CD4-positive, alpha-beta memory T cell (primary cell): ENCODE measurements around the gene USF2. TPM values are rescaled to one million over a fixed set of nuclear protein-coding genes. Genes with fewer than 3 reads are reported as not detected.

Source experiments
- CTCF ChIA-PET: fragments of 350-600 bp; sonication (Branson Sonifier 250); formaldehyde crosslinking; loops from one replicate; lab custom pipeline; 2021; ENCODE audit warnings: inconsistent platforms; ENCODE audit not compliant: partially characterized antibody; lab: Charles Lee
- POLR2A ChIA-PET: fragments of 350-600 bp; sonication (Branson Sonifier 250); formaldehyde crosslinking; loops from one replicate; lab custom pipeline; 2021; ENCODE audit not compliant: partially characterized antibody; lab: Charles Lee
- DNase-seq, 5 donors: peaks; one replicate each; pipeline versions ENCODE4 v3.0.0 to v3.0.0-alpha.2; 2020 to 2022; ENCODE audit warnings: mixed read lengths in 1 of 5
- H3K27ac ChIP-seq: one replicate; pipeline ENCODE4 v1.7.0; 2013; ENCODE audit warnings: low read depth, low read length
- H3K27me3 ChIP-seq: 2 replicates; pipeline ENCODE4 v1.7.0; 2013; ENCODE audit warnings: mild to moderate bottlenecking, low read length, moderate library complexity; ENCODE audit not compliant: insufficient read depth
- H3K36me3 ChIP-seq: 2 replicates; pipeline ENCODE4 v1.7.0; 2013; ENCODE audit warnings: mild to moderate bottlenecking, low read length, moderate library complexity; ENCODE audit not compliant: insufficient read depth
- H3K4me1 ChIP-seq: 2 replicates; pipeline ENCODE4 v1.7.0; 2013; ENCODE audit warnings: mild to moderate bottlenecking, low read length, moderate library complexity; ENCODE audit not compliant: insufficient read depth
- H3K4me3 ChIP-seq, 2 donors: one replicate each; pipeline ENCODE4 v1.7.0; 2013; ENCODE audit warnings: low read length in 2 of 2, mild to moderate bottlenecking in 1 of 2
- H3K9me3 ChIP-seq, 2 donors: one replicate each; pipeline ENCODE4 v1.7.0; 2013; ENCODE audit warnings: low read length in 2 of 2, control low read depth in 1 of 2; ENCODE audit not compliant: control insufficient read depth in 1 of 2
- H3K27ac Mint-ChIP-seq, 7 donors: one replicate each; pipeline ENCODE4 v1.8.0; 2020 to 2021; ENCODE audit warnings: mixed read lengths in 7 of 7, mild to moderate bottlenecking in 6 of 7, inconsistent platforms in 3 of 7, moderate library complexity in 3 of 7
- H3K27me3 Mint-ChIP-seq, 2 donors: one replicate each; pipeline ENCODE4 v1.8.0; 2020 to 2021; ENCODE audit warnings: mixed read lengths in 2 of 2
- H3K36me3 Mint-ChIP-seq, 2 donors: one replicate each; pipeline ENCODE4 v1.8.0; 2020 to 2021; ENCODE audit warnings: mixed read lengths in 2 of 2, inconsistent platforms in 1 of 2, mild to moderate bottlenecking in 1 of 2
- H3K4me1 Mint-ChIP-seq, 4 donors: one replicate each; pipeline ENCODE4 v1.8.0; 2020 to 2021; ENCODE audit warnings: mixed read lengths in 4 of 4, mild to moderate bottlenecking in 1 of 4
- H3K4me3 Mint-ChIP-seq, 8 donors: one replicate each; pipeline ENCODE4 v1.8.0; 2020 to 2021; ENCODE audit warnings: mixed read lengths in 8 of 8, mild to moderate bottlenecking in 7 of 8, moderate library complexity in 6 of 8, inconsistent platforms in 3 of 8
- H3K9me3 Mint-ChIP-seq, 8 donors: one replicate each; pipeline ENCODE4 v1.8.0; 2020 to 2021; ENCODE audit warnings: mixed read lengths in 8 of 8, mild to moderate bottlenecking in 5 of 8, inconsistent platforms in 3 of 8, moderate library complexity in 1 of 8
- intact Hi-C: fragments of 100-400 bp; cut with micrococcal nuclease; formaldehyde crosslinking; loops from one replicate; pipeline ENCODE4 v1.15.1; 2023
- polyA plus RNA-seq, 2 donors: library from polyadenylated mRNA; unstranded; fragments of 300-500 nt; fragmentation: Illumina TruSeq; gene quantifications; one replicate each; pipeline ENCODE4 v1.2.3, GENCODE V29; 2021
- total RNA-seq, 2 experiments: library from RNA; stranded (reverse); gene quantifications; one replicate each; pipeline ENCODE4 v1.2.3, GENCODE V29; 2021

The USF2 gene
- total and polyA plus RNA-seq, 4 experiments from 2014 or later: 2.2 to 216 (median 107) TPM

DNA sequence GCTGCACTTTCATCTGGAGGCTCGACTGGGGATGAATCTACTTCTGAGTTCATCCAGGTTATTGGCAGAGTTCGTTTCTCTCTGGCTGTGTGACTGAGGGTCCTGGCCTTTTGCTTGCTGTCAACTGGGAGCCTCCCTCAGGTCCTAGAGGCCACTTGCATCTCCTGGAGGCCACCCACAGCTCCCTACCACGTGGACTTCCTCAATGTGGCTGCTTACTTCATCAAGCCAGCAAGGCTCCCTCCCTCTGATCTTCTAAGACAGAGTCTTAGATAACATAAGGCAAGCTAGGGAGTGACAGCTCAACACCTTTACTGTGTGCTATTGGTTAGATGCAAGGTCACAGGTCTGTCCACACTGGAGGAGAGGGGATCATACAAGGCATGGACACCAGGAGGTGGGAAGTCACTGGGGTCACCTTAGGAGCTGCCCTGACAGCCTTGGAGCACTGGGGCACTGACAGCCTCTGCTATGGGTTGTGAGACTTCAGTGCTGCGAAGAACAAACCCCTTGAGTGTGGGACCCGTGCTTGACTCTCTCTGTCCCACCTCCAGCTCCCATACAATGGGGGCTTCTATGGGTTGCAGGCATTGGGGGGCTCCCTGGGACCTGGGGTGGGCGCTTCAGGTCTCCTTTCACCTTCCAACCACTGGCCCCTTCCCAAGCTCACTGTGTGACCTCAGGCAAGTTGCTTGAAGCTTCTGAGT lies 45.5 kb upstream of the USF2 start:
- Mint-ChIP-seq H3K4me1 (peaks cover 9 to 50% (median 31%) of the 10 kb centered on the region in 4 donors), H3K9me3 (peaks cover 0 to 7% (median 2%) of the 10 kb centered on the region in 8 donors), H3K27me3 (no peaks in the 10 kb centered on the region), H3K36me3 (no peaks in the 10 kb centered on the region), H3K4me3 (no peak overlapping the region), H3K27ac (peak overlapping the region in 5 of 7 donors; percentile 13 to 86 (median 67))
- H3K36me3 ChIP-seq: no peaks in the 10 kb centered on the region
- no peak overlapping the region for H3K27ac ChIP-seq
- POLR2A ChIA-PET: interaction anchor here (1.0 to 6.7 kb wide), 6 partner anchors 9 to 70 kb away, joined by 3 to 40 read pairs (median 6); no protein-coding TSS in a partner anchor
- peaks cover 48% of the 10 kb centered on the region for H3K4me1 ChIP-seq
- H3K9me3 ChIP-seq: no peaks in the 10 kb centered on the region
- intact Hi-C loops: no loop called here
- H3K4me3 ChIP-seq: no peak overlapping the region
- CTCF ChIA-PET: interaction anchor here (1.4 to 2.2 kb wide), 2 partner anchors 12 to 18 kb away, joined by 3 to 15 read pairs; no protein-coding TSS in a partner anchor
- H3K27me3 ChIP-seq: no peaks in the 10 kb centered on the region
- no peak for DNase-seq

- Histone ChIP-seq H3K9me3 (no peaks in the 10 kb centered on the region), H3K4me3 (no peak overlapping the region), H3K4me1 (peaks cover 48% of the 10 kb centered on the region), H3K27me3 (no peaks in the 10 kb centered on the region), H3K27ac (no peak overlapping the region), H3K36me3 (no peaks in the 10 kb centered on the region)
- no peaks in the 10 kb centered on the region for H3K36me3 Mint-ChIP-seq
- peaks cover 9 to 50% (median 31%) of the 10 kb centered on the region in 4 donors for H3K4me1 Mint-ChIP-seq
- peak overlapping the region in 3 of 7 donors; percentile 41 to 71 (median 56) for H3K27ac Mint-ChIP-seq
- ChIA-PET CTCF (interaction anchor here (2.2 kb wide), 1 partner anchor 11 kb away, joined by 15 read pairs; no protein-coding TSS in a partner anchor), POLR2A (interaction anchor here (1.0 to 6.7 kb wide), 6 partner anchors 8 to 71 kb away, joined by 3 to 40 read pairs (median 6); no protein-coding TSS in a partner anchor)
- peaks cover 0 to 5% (median under 1%) of the 10 kb centered on the region in 8 donors for H3K9me3 Mint-ChIP-seq
- no peak for DNase-seq
- intact Hi-C loops: no loop called here
- H3K4me3 Mint-ChIP-seq: no peak overlapping the region
- no peaks in the 10 kb centered on the region for H3K27me3 Mint-ChIP-seq
Measured at GRCh38 chr19:35223862-35224505, 44.8 kb upstream of the USF2 start.

GRCh38 chr19:35224681-35225571 lies 43.8 kb upstream of the USF2 start:
- CTCF ChIA-PET: interaction anchor here (0.9 kb wide), 1 partner anchor 270 kb away, joined by 3 read pairs; no protein-coding TSS in a partner anchor
- DNase-seq: no peak
- no peaks in the 10 kb centered on the region for H3K27me3 Mint-ChIP-seq
- Histone ChIP-seq H3K4me1 (peaks cover 44% of the 10 kb centered on the region), H3K27ac (no peak overlapping the region), H3K4me3 (no peak overlapping the region), H3K27me3 (no peaks in the 10 kb centered on the region), H3K9me3 (no peaks in the 10 kb centered on the region), H3K36me3 (no peaks in the 10 kb centered on the region)
- H3K9me3 Mint-ChIP-seq: peaks cover 0 to 5% (median 0%) of the 10 kb centered on the region in 8 donors
- intact Hi-C loops: no loop called here
- POLR2A ChIA-PET: interaction anchor here (1.2 to 6.7 kb wide), 4 partner anchors 9 to 15 kb away, joined by 3 to 40 read pairs (median 10); no protein-coding TSS in a partner anchor
- H3K27ac Mint-ChIP-seq: peak overlapping the region in 2 of 7 donors; percentile 32 to 35
- no peak overlapping the region for H3K4me3 Mint-ChIP-seq
- no peaks in the 10 kb centered on the region for H3K36me3 Mint-ChIP-seq
- peaks cover 6 to 45% (median 26%) of the 10 kb centered on the region in 4 donors for H3K4me1 Mint-ChIP-seq

DNA sequence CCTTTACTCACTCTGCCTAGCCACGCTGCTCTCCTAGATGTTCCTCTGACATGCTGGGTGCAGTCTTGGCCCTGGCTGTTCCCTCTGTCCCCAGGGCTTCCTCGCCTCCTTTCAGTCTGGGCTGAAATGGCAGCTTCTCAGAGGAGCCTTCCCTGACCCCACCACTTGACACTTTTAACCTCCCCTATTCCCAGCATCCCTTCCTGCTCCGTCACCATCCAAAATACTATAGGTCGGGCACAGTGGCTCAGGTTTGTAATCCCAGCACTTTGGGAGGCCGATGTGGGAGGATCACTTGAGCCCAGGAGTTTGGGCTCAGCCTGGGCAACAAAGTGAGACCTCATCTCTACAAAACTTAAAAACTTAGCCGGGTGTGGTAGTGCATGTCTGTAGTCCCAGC lies 42.8 kb upstream of the USF2 start:
- CTCF ChIA-PET: interaction anchor here (0.9 kb wide), 1 partner anchor 269 kb away, joined by 3 read pairs; no protein-coding TSS in a partner anchor
- Histone ChIP-seq H3K4me1 (peaks cover 34% of the 10 kb centered on the region), H3K4me3 (no peak overlapping the region), H3K9me3 (no peaks in the 10 kb centered on the region), H3K27me3 (no peaks in the 10 kb centered on the region), H3K36me3 (no peaks in the 10 kb centered on the region), H3K27ac (no peak overlapping the region)
- Mint-ChIP-seq H3K36me3 (no peaks in the 10 kb centered on the region), H3K4me1 (peaks cover 2 to 45% (median 20%) of the 10 kb centered on the region in 4 donors), H3K27me3 (no peaks in the 10 kb centered on the region), H3K27ac (peak overlapping the region in 2 of 7 donors; percentile 46 to 64), H3K4me3 (peak overlapping the region in 2 of 8 donors; percentile 35 to 53), H3K9me3 (peaks cover 0 to 2% (median 0%) of the 10 kb centered on the region in 8 donors)
- intact Hi-C loops: no loop called here
- POLR2A ChIA-PET: interaction anchor here (0.7 to 6.7 kb wide), 4 partner anchors 11 to 14 kb away, joined by 3 to 40 read pairs (median 3); no protein-coding TSS in a partner anchor
- no peak for DNase-seq

GRCh38 chr19:35226748-35227147 lies 42.0 kb upstream of the USF2 start:
- no peaks in the 10 kb centered on the region for H3K36me3 ChIP-seq
- Mint-ChIP-seq H3K27me3 (no peaks in the 10 kb centered on the region), H3K36me3 (no peaks in the 10 kb centered on the region), H3K4me1 (peaks cover 2 to 40% (median 19%) of the 10 kb centered on the region in 4 donors), H3K4me3 (no peak overlapping the region), H3K9me3 (peaks cover 0 to 2% (median 0%) of the 10 kb centered on the region in 8 donors), H3K27ac (peak overlapping the region in 3 of 7 donors; percentile 2 to 74 (median 51))
- POLR2A ChIA-PET: interaction anchor here (0.6 to 1.2 kb wide), 4 partner anchors 10 to 39 kb away, joined by 3 to 4 read pairs (median 4); no protein-coding TSS in a partner anchor
- H3K27ac ChIP-seq: no peak overlapping the region
- H3K27me3 ChIP-seq: no peaks in the 10 kb centered on the region
- H3K4me3 ChIP-seq: no peak overlapping the region
- DNase-seq: no peak
- intact Hi-C loops: no loop called here
- H3K9me3 ChIP-seq: no peaks in the 10 kb centered on the region
- H3K4me1 ChIP-seq: peaks cover 27% of the 10 kb centered on the region
- CTCF ChIA-PET: no interaction called here

DNA sequence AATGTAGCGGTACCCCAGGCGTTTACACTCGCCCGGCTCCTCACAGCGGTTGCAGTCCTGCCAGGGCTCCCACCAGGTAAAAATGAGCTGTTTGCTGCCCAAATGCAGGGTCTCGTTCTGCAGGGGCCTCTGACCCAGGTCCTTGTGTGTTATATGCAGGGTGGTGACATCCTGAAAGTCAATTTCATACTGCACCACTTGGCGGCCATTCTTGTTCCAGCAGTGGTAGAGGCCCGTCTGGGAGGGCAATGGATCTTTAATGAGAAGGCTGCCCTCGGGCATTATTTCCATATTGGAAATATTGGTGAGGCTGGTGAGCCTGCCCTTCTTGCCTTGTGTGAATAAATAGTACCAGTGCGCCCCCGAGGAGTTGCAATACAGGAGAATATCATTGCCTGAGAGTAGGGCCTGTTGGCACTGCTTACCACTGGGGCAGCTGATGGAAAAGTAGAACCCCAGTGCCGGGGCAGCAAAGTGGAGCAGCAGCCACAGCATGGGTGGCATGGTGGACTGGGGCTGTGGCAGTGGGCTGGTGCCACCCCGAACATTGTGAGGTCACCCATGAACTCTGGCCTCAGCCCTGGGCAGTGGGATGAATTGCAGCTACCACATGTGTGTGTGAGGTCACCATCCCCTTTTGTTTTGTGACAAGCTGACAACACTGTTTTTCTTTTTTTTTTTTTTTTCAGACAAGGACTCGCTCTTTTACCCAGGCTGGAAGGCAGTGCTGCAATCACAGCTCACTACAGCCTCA lies 40.4 kb upstream of the USF2 start, which contains the start of gene FAM187B:
FAM187B (minus strand) TSS at position 563 of the 754 bp plus-strand sequence; CDS start at position 504, 59 bp downstream.
- Mint-ChIP-seq H3K4me1 (peaks cover 2 to 25% (median 10%) of the 10 kb centered on the region in 4 donors), H3K27me3 (no peaks in the 10 kb centered on the region), H3K36me3 (no peaks in the 10 kb centered on the region), H3K9me3 (peaks cover 0 to 3% (median 0%) of the 10 kb centered on the region in 8 donors), H3K27ac (peak within 1 kb of the TSS in 2 of 7 donors; percentile 31 to 47), H3K4me3 (no peak within 1 kb of the TSS)
- DNase-seq: no peak
- POLR2A ChIA-PET: interaction anchor here (0.9 to 1.6 kb wide), 3 partner anchors 12 to 86 kb away, joined by 3 to 5 read pairs (median 4); no protein-coding TSS in a partner anchor
- Histone ChIP-seq H3K27me3 (no peaks in the 10 kb centered on the region), H3K36me3 (no peaks in the 10 kb centered on the region), H3K4me1 (peaks cover 16% of the 10 kb centered on the region), H3K4me3 (no peak within 1 kb of the TSS), H3K9me3 (no peaks in the 10 kb centered on the region), H3K27ac (no peak within 1 kb of the TSS)
- intact Hi-C loops: no loop called here
- CTCF ChIA-PET: interaction anchor here (0.7 kb wide), 1 partner anchor 120 kb away, joined by 3 read pairs; no protein-coding TSS in a partner anchor
